NCI-H2081 (cell line): ENCODE results near the gene PTCD2.
A peak's percentile ranks its signal among the peaks of the same experiment; 100 is the strongest.

ENCODE experiments used
- DNase-seq, 2 experiments: peaks; one replicate each; lab custom pipeline; 2025; lab: John Stamatoyannopoulos, UW

Gene PTCD2

GRCh38 chr5:72319976-72320752, at the start of gene PTCD2, which contains the start of gene MRPS27:
Gene PTCD2 (plus strand): TSS chr5:72320373. CDS start chr5:72320383, 10 bp downstream.
Gene MRPS27 (minus strand): TSS chr5:72320240. CDS start chr5:72320221, 19 bp downstream.
- DNase-seq: peak; percentile 94 to 96

GRCh38 chr5:72271702-72272101, 48.5 kb upstream of the PTCD2 start:
- no peak for DNase-seq

GRCh38 chr5:72272398-72272797, 47.8 kb upstream of the PTCD2 start:
- DNase-seq: no peak

- no peak for DNase-seq
Observed at GRCh38 chr5:72273547-72273946, 46.6 kb upstream of the PTCD2 start.

GRCh38 chr5:72276219-72276752, 43.9 kb upstream of the PTCD2 start:
- no peak for DNase-seq

GRCh38 chr5:72280581-72281069, 39.5 kb upstream of the PTCD2 start:
- DNase-seq: peak in 1 of 2 experiments; percentile 3

- DNase-seq: no peak
Observed at GRCh38 chr5:72281430-72281763, 38.8 kb upstream of the PTCD2 start.

GRCh38 chr5:72281764-72282499, 38.2 kb upstream of the PTCD2 start:
- DNase-seq: no peak

- no peak for DNase-seq
Observed at GRCh38 chr5:72282878-72283277, 37.3 kb upstream of the PTCD2 start.

GRCh38 chr5:72283358-72283757, 36.8 kb upstream of the PTCD2 start:
- DNase-seq: no peak

GRCh38 chr5:72284559-72285423, 35.4 kb upstream of the PTCD2 start:
- DNase-seq: no peak

- DNase-seq: no peak
Observed at GRCh38 chr5:72285424-72285821, 34.8 kb upstream of the PTCD2 start.

GRCh38 chr5:72286798-72287197, 33.4 kb upstream of the PTCD2 start:
- no peak for DNase-seq

GRCh38 chr5:72288924-72289323, 31.2 kb upstream of the PTCD2 start:
- peak; percentile 66 to 87 for DNase-seq

- no peak for DNase-seq
Observed at GRCh38 chr5:72290356-72291133, 29.6 kb upstream of the PTCD2 start.

- DNase-seq: no peak
Observed at GRCh38 chr5:72291601-72292000, 28.6 kb upstream of the PTCD2 start.

- no peak for DNase-seq
Observed at GRCh38 chr5:72292411-72292810, 27.8 kb upstream of the PTCD2 start.

- no peak for DNase-seq
Observed at GRCh38 chr5:72293495-72294055, 26.6 kb upstream of the PTCD2 start.

GRCh38 chr5:72294473-72294872, 25.7 kb upstream of the PTCD2 start:
- no peak for DNase-seq

GRCh38 chr5:72295539-72295938, 24.6 kb upstream of the PTCD2 start:
- no peak for DNase-seq

GRCh38 chr5:72296256-72296655, 23.9 kb upstream of the PTCD2 start:
- DNase-seq: no peak
